Mammary epithelial cell (primary cell): ENCODE measurements around the gene HMX3.

Experiments used
- CTCF ChIP-seq, 2 donors: IDR thresholded peaks in 1 of 2; conservative IDR thresholded peaks in 1 of 2; 2 replicates each; pipeline ENCODE4 v1.5.1; 2011 to 2012; ENCODE audit warnings: inconsistent platforms in 2 of 2, low read length in 2 of 2, mild to moderate bottlenecking in 2 of 2, control low read depth in 1 of 2, low read depth in 1 of 2; ENCODE audit not compliant: insufficient read depth in 1 of 2; ENCODE audit errors: extremely low read depth in 1 of 2
- EZH2 ChIP-seq: IDR thresholded peaks from 2 replicates; pipeline ENCODE4 v1.6.1; 2012; ENCODE audit warnings: low read length, inconsistent platforms, borderline replicate concordance

GRCh38 chr10:123180101-123181090 lies 44.6 kb downstream of the HMX3 start:
- TF ChIP-seq CTCF (conservative IDR thresholded peaks at IDR 0.05 in 1 of 2, IDR thresholded peaks at IDR 0.05 in 1 of 2; ENCODE audit: extremely low read depth in 1 of 2, insufficient read depth in 1 of 2, low read depth in 1 of 2, low read length in 2 of 2) (no peak), EZH2 (no peak)
